HG03066 (cell line): Measurements from ENCODE around the gene MORF4L1.
"Not testable (repeated sequence)": the region's sequence is repeated elsewhere in the genome, so short reads cannot be mapped to it uniquely, and the experiment has no call there.

ENCODE experiments used
- ATAC-seq: cut with Tn5 transposase; IDR thresholded peaks from one replicate; pipeline ENCODE4 v1.9.1; 2021; ENCODE audit warnings: low read depth; ENCODE audit not compliant: unreplicated experiment

MORF4L1 gene

GRCh38 chr15:78895471-78895870 is 22.8 kb downstream of the MORF4L1 start:
- ATAC-seq: no peak

- no peak for ATAC-seq
Measured at GRCh38 chr15:78898540-78898939, 25.9 kb downstream of the MORF4L1 start.

- not testable (repeated sequence) for ATAC-seq
Measured at GRCh38 chr15:78900819-78901533, 28.3 kb downstream of the MORF4L1 start.

- ATAC-seq: not testable (repeated sequence)
Measured at GRCh38 chr15:78902281-78903032, 29.8 kb downstream of the MORF4L1 start.

GRCh38 chr15:78904599-78905358 is 32.1 kb downstream of the MORF4L1 start:
- ATAC-seq: no peak

- ATAC-seq: no peak
Measured at GRCh38 chr15:78906316-78906620, 33.6 kb downstream of the MORF4L1 start.

GRCh38 chr15:78907577-78907976 is 34.9 kb downstream of the MORF4L1 start:
- ATAC-seq: no peak

GRCh38 chr15:78909160-78909695 is 36.5 kb downstream of the MORF4L1 start:
- no peak for ATAC-seq

GRCh38 chr15:78909791-78910228 is 37.1 kb downstream of the MORF4L1 start:
- ATAC-seq: no peak

GRCh38 chr15:78910271-78910670 is 37.6 kb downstream of the MORF4L1 start:
- no peak for ATAC-seq

- no peak for ATAC-seq
Measured at GRCh38 chr15:78912316-78912715, 39.6 kb downstream of the MORF4L1 start.

GRCh38 chr15:78913012-78913411 is 40.3 kb downstream of the MORF4L1 start:
- ATAC-seq: no peak

- ATAC-seq: no peak
Measured at GRCh38 chr15:78914027-78914764, 41.5 kb downstream of the MORF4L1 start.

GRCh38 chr15:78915341-78916087 is 42.8 kb downstream of the MORF4L1 start:
- no peak for ATAC-seq

- ATAC-seq: no peak
Measured at GRCh38 chr15:78916088-78916487, 43.4 kb downstream of the MORF4L1 start.

GRCh38 chr15:78917888-78918287 is 45.2 kb downstream of the MORF4L1 start:
- no peak for ATAC-seq

- ATAC-seq: no peak
Measured at GRCh38 chr15:78921517-78921916, 48.8 kb downstream of the MORF4L1 start.

- ATAC-seq: no peak
Measured at GRCh38 chr15:78921940-78922339, 49.2 kb downstream of the MORF4L1 start.

- ATAC-seq: no peak
Measured at GRCh38 chr15:78922527-78922926, 49.8 kb downstream of the MORF4L1 start.

- ATAC-seq: no peak
Measured at GRCh38 chr15:78923015-78923414, 50.3 kb downstream of the MORF4L1 start.
